ENCODE data around the gene SUB1.
"Not testable (repeated sequence)": the region's sequence is repeated elsewhere in the genome, so short reads cannot be mapped to it uniquely, and the experiment has no call there.

The SUB1 gene

GRCh38 chr5:32543291-32543690 lies 42.1 kb upstream of the SUB1 start:
- TF ChIP-seq EZH2 (IDR thresholded peaks at IDR 0.05) (no peak), FOXP2 (optimal IDR thresholded peaks at IDR 0.05; ENCODE audit: control extremely low read depth, extremely low read length, insufficient read depth) (no peak), POLR2AphosphoS5 (IDR thresholded peaks at IDR 0.05; ENCODE audit: borderline replicate concordance, low read depth, low read length) (no peak)
- Histone ChIP-seq H3K27ac (no peak overlapping the region), H3K36me3 (ENCODE audit: insufficient read depth, low read length) (no peaks in the 10 kb centered on the region), H3K9ac (ENCODE audit: insufficient read length) (no peak overlapping the region), H3K4me3 (no peak overlapping the region), H3K9me3 (ENCODE audit: low read depth, low read length) (no peaks in the 10 kb centered on the region)
- DNase-seq (ENCODE audit: low read depth, low spot score): no peak

DNA sequence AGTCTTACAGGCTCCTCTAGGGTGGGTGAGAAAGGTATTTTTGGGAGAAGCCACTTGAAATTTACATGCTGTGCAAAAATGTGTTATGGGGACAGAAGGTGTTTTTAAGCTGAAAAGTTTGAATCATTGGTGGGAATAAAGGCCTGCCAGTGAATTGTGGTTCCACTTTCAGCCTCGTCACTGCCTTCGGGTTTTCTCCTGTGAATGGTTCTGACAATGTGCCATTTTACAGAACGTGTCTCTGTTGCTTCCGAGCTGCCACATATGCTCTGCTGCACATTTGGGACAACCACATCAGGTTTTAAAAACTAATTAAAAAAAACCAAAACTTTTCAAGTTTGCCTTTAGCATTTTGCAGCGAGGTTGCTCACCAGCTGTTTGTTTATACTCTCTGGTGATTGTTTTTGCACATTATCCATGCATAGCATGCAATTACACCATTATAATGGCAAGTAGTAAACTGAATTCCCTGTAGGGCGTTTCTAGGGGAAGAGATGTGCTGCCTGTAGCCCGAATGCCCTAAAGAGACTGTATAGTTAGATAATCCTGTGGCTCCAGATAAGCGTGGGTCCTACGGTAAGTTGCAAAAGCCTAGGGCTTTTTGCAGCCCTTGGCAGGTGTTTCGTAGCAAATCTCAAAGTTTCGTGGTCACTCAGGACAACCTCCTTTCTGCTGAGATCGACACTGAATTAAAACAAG lies 40.1 kb upstream of the SUB1 start:
- TF ChIP-seq FOXP2 (optimal IDR thresholded peaks at IDR 0.05; ENCODE audit: control extremely low read depth, extremely low read length, insufficient read depth): no peak

DNA sequence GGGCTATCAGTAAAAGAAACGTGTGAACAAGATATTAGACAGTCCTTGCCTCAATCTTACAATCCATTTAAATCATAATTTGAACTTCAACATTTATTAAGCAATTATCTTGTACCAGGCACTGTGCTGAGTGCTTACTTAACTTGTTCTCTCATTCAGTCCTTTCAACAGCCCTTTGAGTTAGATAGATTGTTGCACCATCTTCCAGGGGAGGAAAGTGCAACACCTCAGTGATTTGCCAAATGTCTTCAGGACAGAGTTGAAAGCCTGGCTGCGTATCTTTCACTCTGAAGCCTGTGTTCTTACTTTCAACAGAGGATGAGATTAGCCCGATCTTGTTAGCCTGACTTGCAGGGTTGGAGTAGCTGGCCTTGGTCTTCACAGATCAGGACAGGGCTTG lies 34.2 kb upstream of the SUB1 start:
- H3K36me3 ChIP-seq (ENCODE audit: insufficient read depth, low read length): no peaks in the 10 kb centered on the region
- TF ChIP-seq POLR2AphosphoS5 (IDR thresholded peaks at IDR 0.05; ENCODE audit: borderline replicate concordance, low read depth, low read length): no peak
- TF ChIP-seq FOXP2 (optimal IDR thresholded peaks at IDR 0.05; ENCODE audit: control extremely low read depth, extremely low read length, insufficient read depth): no peak
- no peak overlapping the region for H3K9ac ChIP-seq (ENCODE audit: insufficient read length)
- no peak for DNase-seq (ENCODE audit: low read depth, low spot score)
- H3K9me3 ChIP-seq (ENCODE audit: low read depth, low read length): no peaks in the 10 kb centered on the region
- no peak overlapping the region for H3K4me3 ChIP-seq
- no peak overlapping the region for H3K27ac ChIP-seq

More for the DNA sequence above, 40.1 kb upstream of the SUB1 start:
- no peaks in the 10 kb centered on the region for H3K36me3 ChIP-seq (ENCODE audit: insufficient read depth, low read length)
- no peak for DNase-seq (ENCODE audit: low read depth, low spot score)
- no peak overlapping the region; the same call in none of the 2 replicates for H3K4me3 ChIP-seq
- no peaks in the 10 kb centered on the region for H3K9me3 ChIP-seq (ENCODE audit: low read depth, low read length)
- H3K27ac ChIP-seq: no peak overlapping the region
- H3K9ac ChIP-seq (ENCODE audit: insufficient read length): no peak overlapping the region

DNA sequence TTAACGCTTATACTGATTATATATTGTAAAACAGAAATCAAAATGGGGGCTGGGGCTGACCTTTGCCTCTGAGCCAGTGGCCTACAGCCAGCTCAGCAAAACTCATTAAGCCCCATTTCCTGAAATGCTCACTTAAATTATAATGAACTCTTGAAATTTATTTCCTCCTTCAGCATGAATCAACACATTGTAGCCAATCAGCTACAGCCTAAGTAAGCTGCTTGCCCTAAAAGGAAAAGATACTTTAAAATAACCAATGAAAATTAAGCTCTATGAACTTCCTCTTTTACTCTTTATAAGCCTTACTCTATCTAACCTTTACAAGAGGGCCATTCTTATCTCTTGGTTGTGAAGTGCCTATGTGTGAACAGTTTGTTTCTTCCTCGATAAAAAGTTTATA lies 33.5 kb upstream of the SUB1 start:
- Histone ChIP-seq H3K4me3 (no peak overlapping the region), H3K9ac (ENCODE audit: insufficient read length) (no peak overlapping the region), H3K36me3 (ENCODE audit: insufficient read depth, low read length) (no peaks in the 10 kb centered on the region), H3K9me3 (ENCODE audit: low read depth, low read length) (no peaks in the 10 kb centered on the region), H3K27ac (no peak overlapping the region)
- DNase-seq (ENCODE audit: low read depth, low spot score): no peak
- TF ChIP-seq FOXP2 (optimal IDR thresholded peaks at IDR 0.05; ENCODE audit: control extremely low read depth, extremely low read length, insufficient read depth) (no peak), POLR2AphosphoS5 (IDR thresholded peaks at IDR 0.05; ENCODE audit: borderline replicate concordance, low read depth, low read length) (no peak), EZH2 (IDR thresholded peaks at IDR 0.05) (no peak)

GRCh38 chr5:32552491-32552890 lies 32.9 kb upstream of the SUB1 start:
- not testable (repeated sequence) for H3K9me3 ChIP-seq (ENCODE audit: low read depth, low read length); H3K36me3 ChIP-seq (ENCODE audit: insufficient read depth, low read length); H3K9ac ChIP-seq (ENCODE audit: insufficient read length); H3K4me3 ChIP-seq; DNase-seq (ENCODE audit: low read depth, low spot score); H3K27ac ChIP-seq

GRCh38 chr5:32552936-32553335 lies 32.4 kb upstream of the SUB1 start:
- H3K9ac ChIP-seq (ENCODE audit: insufficient read length): no peak overlapping the region
- no peaks in the 10 kb centered on the region for H3K36me3 ChIP-seq (ENCODE audit: insufficient read depth, low read length)
- TF ChIP-seq EZH2 (IDR thresholded peaks at IDR 0.05) (no peak), FOXP2 (optimal IDR thresholded peaks at IDR 0.05; ENCODE audit: control extremely low read depth, extremely low read length, insufficient read depth) (no peak), POLR2AphosphoS5 (IDR thresholded peaks at IDR 0.05; ENCODE audit: borderline replicate concordance, low read depth, low read length) (no peak)
- no peaks in the 10 kb centered on the region for H3K9me3 ChIP-seq (ENCODE audit: low read depth, low read length)
- H3K27ac ChIP-seq: no peak overlapping the region
- no peak for DNase-seq (ENCODE audit: low read depth, low spot score)
- no peak overlapping the region for H3K4me3 ChIP-seq

DNA sequence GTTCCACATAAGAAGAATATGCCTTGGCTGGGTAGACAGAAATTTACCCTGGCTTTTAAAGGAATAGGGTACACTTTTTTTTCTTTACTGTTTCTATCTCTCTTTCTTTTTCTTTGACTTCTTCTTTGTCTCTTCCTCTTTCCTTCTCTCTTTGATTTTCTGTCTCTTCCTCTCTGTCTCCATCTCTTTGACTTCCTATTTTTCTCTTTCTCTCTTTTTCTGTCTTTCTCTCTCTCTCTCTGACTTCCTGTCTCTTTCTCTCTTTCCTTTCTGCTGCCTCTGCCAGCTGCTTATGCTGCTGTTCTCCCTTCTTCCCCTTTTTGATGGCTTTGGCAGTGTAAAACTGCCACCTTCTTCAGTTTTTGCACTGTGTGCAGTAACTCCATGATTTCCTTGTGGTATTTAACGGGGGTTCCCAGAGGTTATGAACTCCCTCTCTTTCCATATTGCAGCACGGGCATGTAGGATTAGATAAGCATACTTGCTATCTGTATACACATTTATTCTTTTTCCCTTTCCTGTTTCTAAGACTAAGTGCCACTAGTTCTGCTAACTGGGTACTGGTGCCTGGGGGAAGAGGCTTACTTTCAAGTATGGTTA lies 31.1 kb upstream of the SUB1 start:
- H3K27ac ChIP-seq; H3K9ac ChIP-seq (ENCODE audit: insufficient read length); H3K9me3 ChIP-seq (ENCODE audit: low read depth, low read length); H3K4me3 ChIP-seq; H3K36me3 ChIP-seq (ENCODE audit: insufficient read depth, low read length); DNase-seq (ENCODE audit: low read depth, low spot score): not testable (repeated sequence)

DNA sequence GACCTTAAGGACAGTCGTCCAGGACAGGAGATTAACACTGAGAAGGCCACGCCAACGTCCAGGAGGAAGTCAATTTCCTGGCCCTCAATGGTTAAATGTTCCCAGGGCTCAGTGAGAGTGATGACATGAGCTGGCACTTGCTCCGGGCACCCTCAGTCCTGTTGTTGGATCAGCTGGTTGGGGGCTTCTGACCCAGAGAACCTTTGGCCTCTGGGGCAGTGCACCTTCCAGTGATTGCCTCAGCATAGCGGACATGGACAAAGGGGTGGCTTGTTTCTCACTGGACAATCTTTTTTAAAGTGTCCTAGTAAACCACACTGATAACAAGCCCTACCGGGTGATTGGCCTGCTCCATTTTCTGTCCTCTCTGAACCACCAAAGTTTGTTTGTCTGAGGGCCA lies 28.8 kb upstream of the SUB1 start:
- not testable (repeated sequence) for DNase-seq (ENCODE audit: low read depth, low spot score); H3K36me3 ChIP-seq (ENCODE audit: insufficient read depth, low read length); H3K4me3 ChIP-seq; H3K9me3 ChIP-seq (ENCODE audit: low read depth, low read length); H3K9ac ChIP-seq (ENCODE audit: insufficient read length); H3K27ac ChIP-seq

DNA sequence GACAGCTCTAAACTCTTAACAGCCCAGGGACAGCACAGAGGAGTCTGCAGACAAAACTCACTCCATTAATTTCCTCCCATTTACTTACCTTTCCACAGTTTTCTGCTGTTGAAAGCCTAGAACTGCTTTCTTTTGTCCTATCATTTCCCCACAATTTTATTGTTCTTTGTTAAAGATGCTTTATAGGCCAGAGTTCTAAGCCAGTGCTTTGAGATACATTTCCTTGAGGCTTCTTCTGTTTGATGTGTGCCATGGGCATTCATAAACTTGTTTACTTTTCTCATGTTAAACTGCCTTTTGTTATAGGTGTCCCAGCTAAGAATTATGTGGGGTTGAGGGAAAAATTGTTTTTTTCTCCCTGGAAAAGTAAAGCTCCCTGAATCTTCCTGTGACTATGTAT lies 25.9 kb upstream of the SUB1 start:
- no peak for DNase-seq (ENCODE audit: low read depth, low spot score)
- no peaks in the 10 kb centered on the region for H3K36me3 ChIP-seq (ENCODE audit: insufficient read depth, low read length)
- H3K9me3 ChIP-seq (ENCODE audit: low read depth, low read length): no peaks in the 10 kb centered on the region
- no peak overlapping the region for H3K27ac ChIP-seq
- no peak overlapping the region for H3K4me3 ChIP-seq
- no peak overlapping the region for H3K9ac ChIP-seq (ENCODE audit: insufficient read length)
- TF ChIP-seq FOXP2 (optimal IDR thresholded peaks at IDR 0.05; ENCODE audit: control extremely low read depth, extremely low read length, insufficient read depth) (no peak), POLR2AphosphoS5 (IDR thresholded peaks at IDR 0.05; ENCODE audit: borderline replicate concordance, low read depth, low read length) (no peak), EZH2 (IDR thresholded peaks at IDR 0.05) (no peak)
